K562 (cell line): ENCODE data around the gene PPIP5K2.

ENCODE experiments used
- BCOR ChIP-seq: fragments of 450-650 bp; IDR thresholded peaks from 2 replicates; pipeline ENCODE4 v1.6.1; 2016
- CEBPZ ChIP-seq: fragments of 150-350 bp; IDR thresholded peaks from 2 replicates; pipeline ENCODE4 v1.6.1; 2014; ENCODE audit warnings: low read depth, mild to moderate bottlenecking, low read length, borderline replicate concordance
- JUND ChIP-seq, 2 experiments: IDR thresholded peaks; 2 replicates in 1 of 2; 3 replicates in 1 of 2; pipeline ENCODE4 v1.6.1; 2011; ENCODE audit warnings: borderline replicate concordance in 2 of 2, low read depth in 2 of 2, low read length in 2 of 2, improper control_type of control experiment in 1 of 2, missing biosample characterization in 1 of 2, missing genetic modification characterization in 1 of 2, missing genetic modification reagents in 1 of 2
- KLF1 ChIP-seq: fragments of 450-650 bp; IDR thresholded peaks from 2 replicates; pipeline ENCODE4 v1.6.1; 2016; ENCODE audit warnings: missing genetic modification characterization, missing compliant biosample characterization
- MECOM ChIP-seq: fragments of 250-450 bp; sonication (Bioruptor Pico); IDR thresholded peaks from 2 replicates; pipeline ENCODE4 v1.8.0; 2022; ENCODE audit warnings: inconsistent platforms
- PHF8 ChIP-seq: fragments of 200-600 bp; sonication (generic); IDR thresholded peaks from 2 replicates; pipeline ENCODE4 v1.6.1; 2012; ENCODE audit warnings: mixed run types, mild to moderate bottlenecking, inconsistent platforms, low read length, moderate library complexity, borderline replicate concordance
- ZBTB43 ChIP-seq: sonication (generic); formaldehyde crosslinking; IDR thresholded peaks from 2 replicates; pipeline ENCODE4 v1.8.0; 2023; ENCODE audit warnings: mild to moderate bottlenecking, missing genetic modification reagents
- ZNF143 ChIP-seq: sonication (generic); formaldehyde crosslinking; IDR thresholded peaks from 2 replicates; pipeline ENCODE4 v1.9.0; 2022; ENCODE audit warnings: mild to moderate bottlenecking, missing genetic modification reagents
- ZNF274 ChIP-seq: IDR thresholded peaks from 2 replicates; pipeline ENCODE4 v1.6.1; 2011; ENCODE audit warnings: low read depth, mild to moderate bottlenecking, low read length, moderate library complexity, borderline replicate concordance
- ZNF699 ChIP-seq: fragments of 250-450 bp; sonication (Bioruptor Pico); IDR thresholded peaks from 2 replicates; pipeline ENCODE4 v1.8.0; 2021; ENCODE audit warnings: mild to moderate bottlenecking, moderate library complexity; ENCODE audit not compliant: insufficient replicate concordance
- ZNF77 ChIP-seq: fragments of 250-450 bp; sonication (Bioruptor Pico); IDR thresholded peaks from 2 replicates; pipeline ENCODE4 v1.5.0; 2020
- ZZZ3 ChIP-seq: fragments of 450-650 bp; IDR thresholded peaks from 2 replicates; pipeline ENCODE4 v1.6.1; 2016; ENCODE audit warnings: antibody characterized with exemption, mild to moderate bottlenecking, moderate library complexity
- TF ChIP-seq, protein P1 (sequence below): conservative IDR thresholded peaks from 2 replicates; pipeline ENCODE4 v1.6.1; 2011; ENCODE audit warnings: low read depth, mild to moderate bottlenecking, low read length; ENCODE audit not compliant: control insufficient read depth
- TF ChIP-seq, protein P2 (sequence below), 3 experiments: IDR thresholded peaks in 2 of 3; conservative IDR thresholded peaks in 1 of 3; 2 replicates each; pipeline ENCODE4 v1.5.1; 2011 to 2012; ENCODE audit warnings: low read length in 3 of 3, mild to moderate bottlenecking in 3 of 3, control low read depth in 2 of 3, improper control_type of control experiment in 1 of 3, inconsistent platforms in 1 of 3, low read depth in 1 of 3, mixed read lengths in 1 of 3, moderate library complexity in 1 of 3; ENCODE audit not compliant: insufficient read depth in 2 of 3

DNA sequence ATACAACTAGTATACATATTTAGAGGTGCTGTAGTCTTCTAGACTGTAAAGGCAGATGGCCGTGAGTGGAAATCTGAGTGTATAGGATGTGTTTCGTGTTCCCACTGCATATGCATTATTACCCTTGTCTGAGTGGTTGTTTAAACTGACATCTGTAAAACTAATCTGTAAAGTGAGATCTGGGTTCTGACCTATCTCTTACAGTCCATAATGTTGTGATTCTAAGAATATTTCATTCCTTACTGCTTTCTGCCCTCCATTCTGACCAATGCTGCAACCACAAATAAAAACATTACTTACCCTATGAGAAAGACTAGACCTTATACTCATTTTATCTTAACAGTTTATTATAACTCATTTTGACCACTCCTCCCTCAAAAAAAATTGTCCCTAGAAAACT is 90.9 kb downstream of the PPIP5K2 start:
- TF ChIP-seq, protein P1, sequence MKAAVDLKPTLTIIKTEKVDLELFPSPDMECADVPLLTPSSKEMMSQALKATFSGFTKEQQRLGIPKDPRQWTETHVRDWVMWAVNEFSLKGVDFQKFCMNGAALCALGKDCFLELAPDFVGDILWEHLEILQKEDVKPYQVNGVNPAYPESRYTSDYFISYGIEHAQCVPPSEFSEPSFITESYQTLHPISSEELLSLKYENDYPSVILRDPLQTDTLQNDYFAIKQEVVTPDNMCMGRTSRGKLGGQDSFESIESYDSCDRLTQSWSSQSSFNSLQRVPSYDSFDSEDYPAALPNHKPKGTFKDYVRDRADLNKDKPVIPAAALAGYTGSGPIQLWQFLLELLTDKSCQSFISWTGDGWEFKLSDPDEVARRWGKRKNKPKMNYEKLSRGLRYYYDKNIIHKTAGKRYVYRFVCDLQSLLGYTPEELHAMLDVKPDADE, result no peak
- TF ChIP-seq ZNF143, result no peak
- TF ChIP-seq MECOM (CRISPR knock-in tag), result no peak
- no peak for TF ChIP-seq BCOR
- TF ChIP-seq PHF8, result no peak
- no peak for TF ChIP-seq JUND (IDR thresholded peaks at IDR 0.05; ENCODE audit: borderline replicate concordance, low read depth, low read length)
- no peak for TF ChIP-seq JUND (tag; IDR thresholded peaks at IDR 0.05; ENCODE audit: borderline replicate concordance, low read depth, low read length)
- no peak for TF ChIP-seq CEBPZ
- TF ChIP-seq, protein P2, sequence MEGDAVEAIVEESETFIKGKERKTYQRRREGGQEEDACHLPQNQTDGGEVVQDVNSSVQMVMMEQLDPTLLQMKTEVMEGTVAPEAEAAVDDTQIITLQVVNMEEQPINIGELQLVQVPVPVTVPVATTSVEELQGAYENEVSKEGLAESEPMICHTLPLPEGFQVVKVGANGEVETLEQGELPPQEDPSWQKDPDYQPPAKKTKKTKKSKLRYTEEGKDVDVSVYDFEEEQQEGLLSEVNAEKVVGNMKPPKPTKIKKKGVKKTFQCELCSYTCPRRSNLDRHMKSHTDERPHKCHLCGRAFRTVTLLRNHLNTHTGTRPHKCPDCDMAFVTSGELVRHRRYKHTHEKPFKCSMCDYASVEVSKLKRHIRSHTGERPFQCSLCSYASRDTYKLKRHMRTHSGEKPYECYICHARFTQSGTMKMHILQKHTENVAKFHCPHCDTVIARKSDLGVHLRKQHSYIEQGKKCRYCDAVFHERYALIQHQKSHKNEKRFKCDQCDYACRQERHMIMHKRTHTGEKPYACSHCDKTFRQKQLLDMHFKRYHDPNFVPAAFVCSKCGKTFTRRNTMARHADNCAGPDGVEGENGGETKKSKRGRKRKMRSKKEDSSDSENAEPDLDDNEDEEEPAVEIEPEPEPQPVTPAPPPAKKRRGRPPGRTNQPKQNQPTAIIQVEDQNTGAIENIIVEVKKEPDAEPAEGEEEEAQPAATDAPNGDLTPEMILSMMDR (IDR thresholded peaks at IDR 0.05 in 2 of 3, conservative IDR thresholded peaks at IDR 0.05 in 1 of 3; ENCODE audit: insufficient read depth in 2 of 3, low read depth in 1 of 3, low read length in 3 of 3), result no peak
- TF ChIP-seq ZZZ3, result no peak
- TF ChIP-seq KLF1 (tag), result no peak
- TF ChIP-seq ZBTB43 (CRISPR knock-in tag), result no peak
- no peak for TF ChIP-seq ZNF274
- no peak for TF ChIP-seq ZNF699 (CRISPR knock-in tag)
- TF ChIP-seq ZNF77 (CRISPR knock-in tag), result no peak
